ENCODE measurements around the gene PLAGL2. TPM values are rescaled to one million over a fixed set of nuclear protein-coding genes. Genes with fewer than 3 reads are reported as not detected.

The PLAGL2 gene
- total RNA-seq, 2 donors from 2014 or later, result 11.2 to 17.4 TPM

- intact Hi-C loops (cut with DNase I), result no loop called here
- 86% methylated on average over 5 of the region's 5 CpGs for WGBS
- peaks cover 0 to 8% of the 10 kb centered on the region in 2 donors for H3K36me3 ChIP-seq
These were observed 10.8 kb upstream of the PLAGL2 start for GRCh38 chr20:32218156-32218900.

GRCh38 chr20:32216179-32217142 lies 8.9 kb upstream of the PLAGL2 start:
- Histone ChIP-seq H3K27me3 (replicated peaks; ENCODE audit: insufficient read depth) (no peaks in the 10 kb centered on the region), H3K27ac (no peak overlapping the region), H3K36me3 (no peaks in the 10 kb centered on the region), H3K4me3 (no peak overlapping the region), H3K4me1 (replicated peaks) (no peaks in the 10 kb centered on the region), H3K9me3 (no peaks in the 10 kb centered on the region)
- intact Hi-C loops (cut with DNase I), result no loop called here
- no peak for DNase-seq (ENCODE audit: low spot score)
- 81% methylated on average over 13 of the region's 13 CpGs for WGBS
- no peak for TF ChIP-seq POLR2AphosphoS5 (IDR thresholded peaks at IDR 0.05)
- no peak for TF ChIP-seq CTCF (IDR thresholded peaks at IDR 0.05)
- no peak for TF ChIP-seq POLR2A (IDR thresholded peaks at IDR 0.05)

More at GRCh38 chr20:32218156-32218900, 10.8 kb upstream of the PLAGL2 start:
- DNase-seq (ENCODE audit: low spot score), result no peak
- H3K9me3 ChIP-seq, result no peaks in the 10 kb centered on the region
- H3K27me3 ChIP-seq (replicated peaks; ENCODE audit: insufficient read depth), result no peaks in the 10 kb centered on the region
- H3K4me3 ChIP-seq, result no peak overlapping the region
- no peaks in the 10 kb centered on the region for H3K4me1 ChIP-seq (replicated peaks)
- TF ChIP-seq POLR2AphosphoS5 (IDR thresholded peaks at IDR 0.05) (no peak), CTCF (IDR thresholded peaks at IDR 0.05) (no peak), POLR2A (IDR thresholded peaks at IDR 0.05) (no peak)
- no peak overlapping the region for H3K27ac ChIP-seq

- TF ChIP-seq CTCF (IDR thresholded peaks at IDR 0.05) (no peak), POLR2AphosphoS5 (IDR thresholded peaks at IDR 0.05) (no peak), POLR2A (IDR thresholded peaks at IDR 0.05) (no peak)
- Histone ChIP-seq H3K36me3 (no peaks in the 10 kb centered on the region), H3K27me3 (replicated peaks; ENCODE audit: insufficient read depth) (no peaks in the 10 kb centered on the region), H3K4me3 (no peak overlapping the region), H3K27ac (no peak overlapping the region), H3K9me3 (no peaks in the 10 kb centered on the region), H3K4me1 (replicated peaks) (no peaks in the 10 kb centered on the region)
- 95% methylated on average over 3 of the region's 3 CpGs for WGBS
- intact Hi-C loops (cut with DNase I), result no loop called here
- DNase-seq (ENCODE audit: low spot score), result no peak
These were observed 8.2 kb upstream of the PLAGL2 start for GRCh38 chr20:32215729-32216128.

GRCh38 chr20:32215147-32215546 lies 7.6 kb upstream of the PLAGL2 start:
- no peak overlapping the region for H3K4me3 ChIP-seq
- no peaks in the 10 kb centered on the region for H3K9me3 ChIP-seq
- WGBS, result 88% methylated on average over 8 of the region's 8 CpGs
- intact Hi-C loops (cut with DNase I), result no loop called here
- no peak overlapping the region for H3K27ac ChIP-seq
- H3K36me3 ChIP-seq, result no peaks in the 10 kb centered on the region
- no peaks in the 10 kb centered on the region for H3K27me3 ChIP-seq (replicated peaks; ENCODE audit: insufficient read depth)
- H3K4me1 ChIP-seq (replicated peaks), result no peaks in the 10 kb centered on the region
- TF ChIP-seq POLR2A (IDR thresholded peaks at IDR 0.05) (no peak), CTCF (IDR thresholded peaks at IDR 0.05) (no peak), POLR2AphosphoS5 (IDR thresholded peaks at IDR 0.05) (no peak)
- DNase-seq (ENCODE audit: low spot score), result no peak

Data from prostate gland (tissue), 2 donors.